Measurements from ENCODE around the gene EARS2. TPM values are rescaled to one million over a fixed set of nuclear protein-coding genes. Genes with fewer than 3 reads are reported as not detected.

Gene EARS2
- total RNA-seq, 1 experiment from 2014 or later: 50.1 TPM

DNA sequence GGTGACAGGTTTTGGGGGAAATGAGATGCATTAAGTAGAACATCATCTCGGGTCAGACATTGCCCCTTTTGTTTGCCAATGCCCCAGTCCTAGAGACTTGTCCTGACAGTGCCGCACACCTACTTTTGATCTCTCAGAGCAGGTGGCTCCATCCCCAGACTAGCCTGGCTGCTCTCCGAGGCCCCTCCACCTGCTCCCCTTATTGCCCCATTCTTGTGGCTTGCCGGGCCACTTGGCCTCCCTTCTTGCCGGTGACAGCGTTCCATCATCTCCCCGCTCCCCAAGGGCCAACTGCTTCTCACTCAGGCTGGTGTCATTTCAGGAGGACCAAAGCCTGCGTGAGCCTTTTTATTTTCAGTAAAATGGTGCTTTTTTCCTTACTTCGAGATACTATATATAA, 15.2 kb upstream of the EARS2 start:
- WGBS (ENCODE audit: extremely low coverage, insufficient read length, low lambda C conversion rate): no CpG with 5 or more reads among the region's 9 CpGs
- H3K79me1 ChIP-seq (ENCODE audit: insufficient read depth, low read depth, low read length, poor library complexity, severe bottlenecking): no peaks in the 10 kb centered on the region
- H3K36me3 Mint-ChIP-seq (ENCODE audit: insufficient read depth in 1 of 3, low read depth in 3 of 3): peaks cover 17 to 71% (median 63%) of the 10 kb centered on the region in 3 experiments; a peak in 6 of 7 replicates
- H3K27ac ChIP-seq (ENCODE audit: insufficient read length, low read depth, low read length): no peak overlapping the region
- H2BK12ac ChIP-seq (ENCODE audit: insufficient read length, low read depth, low read length): no peak overlapping the region
- H2BK15ac ChIP-seq (ENCODE audit: low read depth, low read length): no peak overlapping the region
- no peak overlapping the region for H2AK5ac ChIP-seq (ENCODE audit: insufficient read length, low read length)
- no peaks in the 10 kb centered on the region for H3K4me1 ChIP-seq (ENCODE audit: insufficient read depth, low read length)
- no peaks in the 10 kb centered on the region for H3K9me3 ChIP-seq (ENCODE audit: control insufficient read depth, low read depth, low read length)
- H3K9me3 Mint-ChIP-seq: no peaks in the 10 kb centered on the region
- H3K4me1 Mint-ChIP-seq: no peaks in the 10 kb centered on the region
- H4K5ac ChIP-seq (ENCODE audit: insufficient read length, low read depth, low read length): no peak overlapping the region
- no peaks in the 10 kb centered on the region for H3K23me2 ChIP-seq (ENCODE audit: insufficient read length, low read depth, low read length, poor library complexity, severe bottlenecking)
- H3K23ac ChIP-seq (ENCODE audit: insufficient read length, low read depth, low read length): no peak overlapping the region
- no peak overlapping the region for H3K4me3 Mint-ChIP-seq
- TF ChIP-seq, protein P1, sequence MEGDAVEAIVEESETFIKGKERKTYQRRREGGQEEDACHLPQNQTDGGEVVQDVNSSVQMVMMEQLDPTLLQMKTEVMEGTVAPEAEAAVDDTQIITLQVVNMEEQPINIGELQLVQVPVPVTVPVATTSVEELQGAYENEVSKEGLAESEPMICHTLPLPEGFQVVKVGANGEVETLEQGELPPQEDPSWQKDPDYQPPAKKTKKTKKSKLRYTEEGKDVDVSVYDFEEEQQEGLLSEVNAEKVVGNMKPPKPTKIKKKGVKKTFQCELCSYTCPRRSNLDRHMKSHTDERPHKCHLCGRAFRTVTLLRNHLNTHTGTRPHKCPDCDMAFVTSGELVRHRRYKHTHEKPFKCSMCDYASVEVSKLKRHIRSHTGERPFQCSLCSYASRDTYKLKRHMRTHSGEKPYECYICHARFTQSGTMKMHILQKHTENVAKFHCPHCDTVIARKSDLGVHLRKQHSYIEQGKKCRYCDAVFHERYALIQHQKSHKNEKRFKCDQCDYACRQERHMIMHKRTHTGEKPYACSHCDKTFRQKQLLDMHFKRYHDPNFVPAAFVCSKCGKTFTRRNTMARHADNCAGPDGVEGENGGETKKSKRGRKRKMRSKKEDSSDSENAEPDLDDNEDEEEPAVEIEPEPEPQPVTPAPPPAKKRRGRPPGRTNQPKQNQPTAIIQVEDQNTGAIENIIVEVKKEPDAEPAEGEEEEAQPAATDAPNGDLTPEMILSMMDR (conservative IDR thresholded peaks at IDR 0.05): no peak
- no peaks in the 10 kb centered on the region for H3K27me3 ChIP-seq (ENCODE audit: insufficient read depth, low read length)
- no peak overlapping the region for H2AFZ ChIP-seq (ENCODE audit: low read length)
- no peaks in the 10 kb centered on the region for H3K27me3 Mint-ChIP-seq (ENCODE audit: low read depth)
- no peak overlapping the region for H4K8ac ChIP-seq (replicated peaks; ENCODE audit: insufficient read length, low read depth, low read length)
- H2BK5ac ChIP-seq (ENCODE audit: insufficient read length, low read length): no peak overlapping the region
- no peaks in the 10 kb centered on the region for H3K79me2 ChIP-seq (ENCODE audit: insufficient read depth, low read length)
- no peak overlapping the region for H4K91ac ChIP-seq (ENCODE audit: insufficient read length, low read depth, low read length)
- no peak overlapping the region for H3K18ac ChIP-seq (ENCODE audit: insufficient read length, low read depth, low read length)
- H4K20me1 ChIP-seq (ENCODE audit: control insufficient read depth, insufficient read depth, insufficient read length): no peaks in the 10 kb centered on the region
- H3K14ac ChIP-seq (ENCODE audit: insufficient read depth, low read length): no peak overlapping the region
- no peak overlapping the region for H3K9ac ChIP-seq (ENCODE audit: extremely low read depth, insufficient read length, low read length)
- no peak overlapping the region for H2BK20ac ChIP-seq (ENCODE audit: low read depth, low read length, poor library complexity, severe bottlenecking)
- no peak overlapping the region for H3K4ac ChIP-seq (ENCODE audit: low read depth, low read length)
- H3K27ac Mint-ChIP-seq: no peak overlapping the region
- H3T11ph ChIP-seq (ENCODE audit: low read length): no peak overlapping the region
- H2BK120ac ChIP-seq (ENCODE audit: low read depth, low read length, poor library complexity, severe bottlenecking): no peak overlapping the region
- no peak overlapping the region for H3K56ac ChIP-seq (ENCODE audit: insufficient read length, low read depth, low read length)
- no peak for DNase-seq
- H3K4me2 ChIP-seq (ENCODE audit: insufficient read depth, insufficient read length, low read length): no peak overlapping the region

Measured in H9 (cell line).